IPS DF 19.7 (cell line): ENCODE data around the gene PEX5L.
"Not testable (repeated sequence)": the region's sequence is repeated elsewhere in the genome, so short reads cannot be mapped to it uniquely, and the experiment has no call there.

ENCODE experiments used
- DNase-seq: peaks from one replicate; pipeline ENCODE4 v3.0.0-alpha.2; 2013; ENCODE audit warnings: low read depth, low spot score

PEX5L gene

DNA sequence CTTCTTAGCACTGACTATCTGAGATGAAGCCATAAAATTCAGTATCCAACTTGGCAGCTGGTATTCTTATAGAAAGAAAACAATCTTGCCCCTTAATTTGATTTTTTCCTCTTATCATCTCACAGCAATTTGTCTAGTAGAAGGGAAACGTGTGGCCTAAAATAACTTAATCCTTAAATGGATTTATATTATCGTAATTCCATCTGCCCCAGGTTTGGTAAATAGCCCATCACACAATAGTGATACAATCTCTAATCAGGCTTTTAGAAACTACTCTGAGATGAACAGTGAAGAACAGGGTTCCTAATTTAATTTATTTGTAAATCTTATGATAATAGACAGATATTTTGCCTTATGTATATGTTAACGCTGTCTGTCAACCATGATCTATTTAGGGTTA, 24.8 kb downstream of the PEX5L start:
- DNase-seq: no peak

- not testable (repeated sequence) for DNase-seq
These were observed 28.4 kb downstream of the PEX5L start for GRCh38 chr3:180008318-180008717.

GRCh38 chr3:180004542-180004941, 32.2 kb downstream of the PEX5L start:
- DNase-seq: no peak

- DNase-seq: no peak
These were observed 34.7 kb downstream of the PEX5L start for GRCh38 chr3:180002006-180002405.

DNA sequence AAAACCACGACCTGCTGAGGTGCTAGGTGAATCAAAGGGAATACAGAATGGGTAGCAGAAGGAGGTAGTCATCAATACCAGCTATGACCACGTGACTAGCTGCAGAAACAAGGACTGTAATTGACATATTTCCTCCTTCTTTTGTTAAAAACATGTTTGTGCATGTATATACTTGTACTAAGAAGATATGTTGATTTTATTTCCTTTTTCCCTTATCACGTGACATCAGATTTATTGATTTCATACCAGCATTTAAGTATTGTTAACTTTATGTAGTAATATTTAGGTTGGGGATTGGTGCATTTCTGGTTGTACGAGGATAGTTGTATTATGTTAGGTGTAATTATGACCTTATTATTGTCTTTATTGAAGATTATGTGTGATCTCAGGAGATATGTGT, 36.2 kb downstream of the PEX5L start:
- no peak for DNase-seq

DNA sequence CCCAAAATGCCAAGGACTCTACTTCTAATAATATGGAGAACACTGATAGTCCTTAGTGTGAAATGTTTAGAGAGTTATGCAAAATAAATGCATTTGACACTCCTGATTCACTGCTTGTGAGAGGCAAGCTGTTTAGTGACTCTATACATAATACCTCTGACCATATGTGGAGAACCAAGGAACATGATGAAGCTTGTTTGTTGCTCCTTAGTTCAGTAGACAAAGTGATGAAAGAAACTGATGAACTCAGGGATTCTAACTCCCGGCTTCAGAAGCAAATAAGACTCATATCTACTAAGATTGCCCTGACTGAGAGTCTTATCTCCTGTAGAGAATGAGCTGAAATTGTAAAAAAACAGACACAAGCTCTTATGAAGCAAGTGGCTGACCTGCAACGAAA, 41.3 kb downstream of the PEX5L start:
- DNase-seq: no peak

GRCh38 chr3:179991883-179992282, 44.9 kb downstream of the PEX5L start:
- no peak for DNase-seq

DNA sequence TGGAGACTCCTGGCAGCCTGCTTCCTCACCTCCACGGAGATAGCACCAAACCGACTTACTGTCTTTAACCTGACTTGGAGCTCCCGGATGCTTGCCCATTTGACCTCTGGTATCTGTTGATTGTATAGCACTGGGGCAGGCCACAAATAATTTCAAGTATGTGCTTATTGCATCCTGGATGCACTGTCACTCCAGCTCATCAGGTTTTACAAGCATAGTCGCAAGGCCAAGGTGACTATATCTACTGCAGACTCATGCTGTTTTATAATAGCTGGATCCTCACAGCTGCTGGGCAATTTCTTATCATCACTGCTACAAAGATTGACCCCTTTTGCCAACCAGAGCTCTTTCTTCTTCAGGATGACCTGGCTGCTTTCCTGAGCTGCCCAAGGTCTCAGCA, 45.6 kb downstream of the PEX5L start:
- DNase-seq: no peak

DNA sequence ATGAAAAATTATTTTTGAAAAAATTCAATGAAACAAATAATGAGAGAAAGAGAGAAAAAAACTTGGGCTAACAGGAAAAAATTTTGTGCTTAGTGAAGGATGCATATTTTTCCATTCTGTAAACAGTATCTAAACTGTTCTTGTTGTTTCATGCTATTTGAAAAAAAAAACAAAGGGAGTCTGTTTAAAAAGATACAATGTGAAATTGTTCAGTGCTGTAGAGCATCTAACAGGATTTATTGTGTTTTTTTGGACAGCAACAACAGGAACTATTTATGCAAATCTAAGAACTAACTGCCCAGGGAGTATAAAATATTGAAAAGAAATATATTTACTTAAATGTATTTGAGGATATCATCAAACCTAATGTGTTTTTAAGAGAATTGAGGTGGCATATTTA, 55.1 kb downstream of the PEX5L start:
- DNase-seq: no peak

- no peak for DNase-seq
These were observed 59.4 kb downstream of the PEX5L start for GRCh38 chr3:179977356-179977755.

GRCh38 chr3:179973931-179974361, 62.8 kb downstream of the PEX5L start:
- DNase-seq: no peak

DNA sequence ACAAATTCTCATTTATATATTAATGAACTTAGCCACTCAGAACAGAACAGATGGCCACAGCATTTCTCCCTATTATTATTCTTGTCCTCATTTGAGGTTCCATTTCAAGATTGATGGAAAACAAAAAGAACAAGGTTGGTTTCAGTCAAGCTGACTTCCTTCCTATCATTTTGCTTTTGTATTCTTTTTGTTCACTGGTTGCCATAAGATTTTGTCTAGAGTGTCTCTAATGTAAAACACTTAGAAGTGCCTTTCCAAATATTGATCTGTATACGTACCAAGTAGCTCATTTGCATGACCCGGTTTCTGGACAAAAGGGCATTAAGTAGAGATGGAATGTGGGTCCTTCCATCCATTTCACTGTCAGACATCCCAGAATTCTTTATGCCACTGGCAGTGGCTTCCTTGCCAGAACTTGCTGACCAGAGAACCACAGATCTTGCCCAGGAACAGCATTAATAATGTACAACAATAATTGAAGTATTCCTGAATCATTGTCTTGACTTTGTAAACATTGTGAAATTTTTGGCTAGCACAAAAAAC, 63.8 kb downstream of the PEX5L start:
- no peak for DNase-seq

- DNase-seq: no peak
These were observed 65.5 kb downstream of the PEX5L start for GRCh38 chr3:179971280-179971679.

GRCh38 chr3:179970746-179971145, 66.0 kb downstream of the PEX5L start:
- no peak for DNase-seq

- no peak for DNase-seq
These were observed 67.2 kb downstream of the PEX5L start for GRCh38 chr3:179969525-179969924.

GRCh38 chr3:179967622-179968021, 69.1 kb downstream of the PEX5L start:
- no peak for DNase-seq

GRCh38 chr3:179964890-179965289, 71.8 kb downstream of the PEX5L start:
- no peak for DNase-seq

DNA sequence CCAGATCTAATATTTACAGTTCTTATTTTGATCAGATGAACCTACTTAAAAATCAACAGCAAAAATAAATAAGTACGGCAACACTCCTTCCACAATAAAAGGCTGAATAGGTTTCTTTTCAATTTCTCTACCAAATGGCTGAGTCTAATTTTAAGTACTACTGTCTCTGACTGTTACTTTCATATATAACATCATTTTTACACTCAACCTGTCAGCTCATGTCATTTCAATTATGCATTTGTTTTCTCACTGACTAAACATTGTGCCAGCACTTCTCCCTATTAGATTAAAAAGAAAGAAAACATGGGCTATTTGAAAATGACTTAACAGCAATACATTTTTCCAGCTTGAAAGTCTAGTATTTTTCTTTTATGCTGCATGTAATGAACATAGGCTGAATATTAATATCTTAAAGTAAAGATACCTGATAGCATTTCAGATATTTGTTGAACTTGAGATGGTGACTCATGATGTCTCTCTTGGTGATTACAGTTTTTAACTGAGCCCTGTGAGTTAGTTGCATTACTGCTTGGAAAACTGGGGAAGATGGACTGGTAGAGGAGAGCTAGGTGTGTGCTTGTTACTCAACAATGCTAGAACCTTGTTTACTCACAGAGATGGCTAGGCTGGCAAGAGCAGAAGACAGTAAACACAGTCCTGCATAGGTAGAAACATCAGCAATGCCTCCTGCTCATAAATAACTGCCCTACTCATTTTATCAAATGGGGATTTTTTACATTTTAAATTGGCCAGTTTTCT, 73.9 kb downstream of the PEX5L start:
- DNase-seq: no peak

GRCh38 chr3:179961703-179962078, 75.0 kb downstream of the PEX5L start:
- no peak for DNase-seq

DNA sequence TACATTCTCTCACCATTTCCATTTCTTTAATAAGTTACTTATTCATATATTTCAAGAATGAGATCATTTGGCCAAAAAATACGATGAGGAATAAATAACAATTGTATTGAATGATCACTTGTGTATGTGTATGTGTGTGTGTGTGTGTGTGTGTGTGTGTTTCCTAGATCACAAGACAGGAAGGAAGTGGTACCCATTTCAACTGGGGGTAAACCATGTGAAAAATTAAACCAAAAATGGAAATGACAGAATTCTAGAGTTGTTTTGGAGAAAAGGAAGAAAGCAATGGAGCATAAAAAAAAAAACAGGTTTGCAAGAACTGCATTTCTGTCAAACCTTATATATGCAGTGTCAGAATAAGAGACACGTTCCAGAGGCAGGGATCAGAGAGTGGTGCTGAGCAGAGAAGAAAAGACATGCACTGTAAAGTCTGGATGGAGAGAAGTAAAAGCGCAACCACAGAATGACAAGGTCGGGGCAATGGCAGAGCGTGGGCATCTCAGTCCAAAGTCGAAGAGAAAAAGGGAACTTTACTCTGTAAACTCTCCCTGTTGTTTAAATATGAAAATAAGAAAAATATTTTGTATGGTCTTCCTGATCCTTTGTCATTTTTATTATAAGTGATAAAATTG, 75.5 kb downstream of the PEX5L start:
- no peak for DNase-seq

- DNase-seq: no peak
These were observed 78.0 kb downstream of the PEX5L start for GRCh38 chr3:179958759-179959158.

DNA sequence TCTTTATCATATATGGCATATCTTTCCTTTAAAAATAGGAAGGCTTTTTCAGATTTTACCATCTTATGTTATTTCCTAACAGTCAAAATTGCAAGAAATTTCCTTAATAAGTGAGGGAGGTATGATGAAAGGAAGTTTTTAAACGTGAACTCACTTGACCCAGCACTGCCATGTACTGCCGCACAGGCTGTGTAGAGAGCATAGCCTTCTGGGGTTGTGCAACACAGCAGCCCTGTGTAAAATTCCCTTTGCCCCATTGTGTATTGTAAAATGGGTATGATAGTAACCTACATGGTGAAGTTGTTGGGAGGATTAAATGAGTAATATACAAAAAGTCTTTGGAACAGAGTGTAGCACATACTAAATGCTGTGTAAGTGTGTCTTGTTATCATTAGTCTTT, 78.6 kb downstream of the PEX5L start:
- no peak for DNase-seq

DNA sequence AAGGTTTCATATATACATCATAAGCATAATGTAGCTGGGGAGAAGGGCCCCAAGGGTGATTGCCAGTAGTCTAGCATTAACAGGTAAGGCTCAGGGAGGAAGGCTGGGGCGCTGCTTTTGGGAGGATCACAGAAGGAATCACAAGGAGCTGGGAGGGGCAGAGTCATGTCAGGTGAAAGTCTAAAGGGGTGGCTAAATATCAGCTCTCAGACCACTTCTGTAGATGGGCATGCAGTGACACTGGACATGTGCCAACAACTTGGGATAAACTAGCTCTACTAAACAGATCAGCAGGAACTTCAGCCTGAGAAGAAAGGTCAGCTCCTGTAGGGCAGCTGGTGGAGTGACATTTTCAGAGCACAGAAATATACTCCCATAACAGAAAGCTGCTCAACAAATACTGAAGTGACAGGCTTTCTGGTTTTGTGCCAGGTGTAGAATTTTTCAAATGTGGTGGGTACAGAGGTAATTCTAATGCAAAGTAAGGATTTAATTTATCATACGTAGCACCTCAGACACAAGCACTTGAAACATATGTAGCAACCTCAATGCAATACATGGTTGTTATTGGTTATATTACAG, 79.4 kb downstream of the PEX5L start:
- DNase-seq: no peak
